Endothelial cell of umbilical vein (primary cell): Measurements from ENCODE around the gene CREB3L2. TPM values are rescaled to one million over a fixed set of nuclear protein-coding genes. Genes with fewer than 3 reads are reported as not detected.

Experiments used
- BruUV-seq: library from RNA; stranded (reverse); fragments of 400-500 nt; replicated peaks from 2 replicates; lab custom pipeline; 2021; lab: Mats Ljungman, UMichigan
- CTCF ChIA-PET: fragments of 300-600, 350-600 bp; sonication (Branson Sonifier 250); formaldehyde crosslinking; loops from one replicate; lab custom pipeline; 2021; ENCODE audit warnings: antibody characterized with exemption, inconsistent platforms; lab: Charles Lee
- POLR2A ChIA-PET: fragments of 300-600, 350-600 bp; sonication (Branson Sonifier 250); formaldehyde crosslinking; loops from one replicate; lab custom pipeline; 2021; ENCODE audit warnings: antibody characterized with exemption, inconsistent platforms; lab: Charles Lee
- DNase-seq: peaks from one replicate; pipeline ENCODE4 v3.0.0-alpha.2; 2011; ENCODE audit warnings: low read depth, low spot score
- FAIRE-seq: peaks from 2 replicates; lab custom pipeline; 2011; peaks lifted over from hg19 to GRCh38; lab: Jason Lieb, UNC
- H2AFZ ChIP-seq: 2 replicates; pipeline ENCODE4 v1.6.0; 2012; ENCODE audit warnings: low read depth, low read length, control low read depth, inconsistent platforms
- H3K27ac ChIP-seq: 2 replicates; pipeline ENCODE4 v1.5.1; 2011; ENCODE audit warnings: low read depth, mild to moderate bottlenecking, control low read depth, low read length, moderate library complexity; ENCODE audit not compliant: insufficient read depth
- H3K27me3 ChIP-seq, 2 experiments: 2 replicates each; pipeline versions ENCODE4 v1.6.0 to v1.6.1; 2011; ENCODE audit warnings: low read length in 2 of 2, mixed read lengths in 1 of 2; ENCODE audit not compliant: control insufficient read depth in 2 of 2, insufficient read depth in 2 of 2
- H3K36me3 ChIP-seq, 2 experiments: 2 replicates in 1 of 2; 3 replicates in 1 of 2; pipeline ENCODE4 v1.5.1; 2011; ENCODE audit warnings: low read length in 2 of 2, mild to moderate bottlenecking in 1 of 2, moderate library complexity in 1 of 2; ENCODE audit not compliant: control insufficient read depth in 2 of 2, insufficient read depth in 2 of 2; ENCODE audit errors: extremely low read depth in 1 of 2
- H3K4me1 ChIP-seq: 3 replicates; pipeline ENCODE4 v1.5.1; 2011; ENCODE audit warnings: mild to moderate bottlenecking, low read length; ENCODE audit not compliant: control insufficient read depth, insufficient read depth; ENCODE audit errors: extremely low read depth
- H3K4me2 ChIP-seq: 2 replicates; pipeline ENCODE4 v1.6.1; 2011; ENCODE audit warnings: low read length, control low read depth, mixed read lengths; ENCODE audit not compliant: insufficient read depth
- H3K4me3 ChIP-seq, 3 experiments: fragments of 200-600 bp in 1 of 3; sonication (generic), shearing (Covaris generic) in 1 of 3; replicated peaks in 1 of 3; 2 replicates each; pipeline ENCODE4 v1.5.1; 2011 to 2016; ENCODE audit warnings: control low read depth in 3 of 3, low read length in 3 of 3, mild to moderate bottlenecking in 2 of 3, inconsistent platforms in 1 of 3, low read depth in 1 of 3, moderate library complexity in 1 of 3; ENCODE audit not compliant: insufficient read depth in 1 of 3
- H3K79me2 ChIP-seq: 2 replicates; pipeline ENCODE4 v1.6.0; 2012; ENCODE audit warnings: low read length, inconsistent platforms; ENCODE audit not compliant: control insufficient read depth, insufficient read depth
- H3K9ac ChIP-seq: replicated peaks from 2 replicates; pipeline ENCODE3; 2011; ENCODE audit warnings: low read length, control low read depth; ENCODE audit not compliant: insufficient read depth; ENCODE audit errors: extremely low read depth
- H3K9me1 ChIP-seq: replicated peaks from 3 replicates; pipeline ENCODE4 v1.6.0; 2011; ENCODE audit warnings: mild to moderate bottlenecking, low read length; ENCODE audit not compliant: control insufficient read depth, insufficient read depth; ENCODE audit errors: extremely low read depth
- H3K9me3 ChIP-seq: replicated peaks from 2 replicates; pipeline ENCODE4 v1.5.1; 2012; ENCODE audit warnings: low read length, inconsistent platforms; ENCODE audit not compliant: control insufficient read depth, insufficient read depth
- H4K20me1 ChIP-seq: replicated peaks from 2 replicates; pipeline ENCODE3; 2011; ENCODE audit warnings: mild to moderate bottlenecking, low read length; ENCODE audit not compliant: control insufficient read depth, insufficient read depth; ENCODE audit errors: extremely low read depth
- EZH2 ChIP-seq: IDR thresholded peaks from 2 replicates; pipeline ENCODE4 v1.6.1; 2012; ENCODE audit warnings: borderline replicate concordance, low read depth, mild to moderate bottlenecking, moderate library complexity, low read length, inconsistent platforms; ENCODE audit not compliant: severe bottlenecking
- FOS ChIP-seq: IDR thresholded peaks from 2 replicates; pipeline ENCODE4 v1.6.1; 2011; ENCODE audit warnings: mild to moderate bottlenecking, low read length, moderate library complexity, borderline replicate concordance; ENCODE audit not compliant: insufficient read depth
- GATA2 ChIP-seq: IDR thresholded peaks from 2 replicates; pipeline ENCODE4 v1.7.0; 2011; ENCODE audit warnings: low read depth, mild to moderate bottlenecking, moderate library complexity, mixed read lengths, low read length; ENCODE audit not compliant: insufficient read length, insufficient read depth
- JUN ChIP-seq: IDR thresholded peaks from 2 replicates; pipeline ENCODE4 v1.6.1; 2011; ENCODE audit warnings: borderline replicate concordance, low read depth; ENCODE audit not compliant: insufficient read length, insufficient read depth
- POLR2A ChIP-seq: IDR thresholded peaks from 2 replicates; pipeline ENCODE4 v1.6.1; 2012; ENCODE audit warnings: low read depth, mild to moderate bottlenecking, control low read depth, low read length
- POLR2AphosphoS5 ChIP-seq: IDR thresholded peaks from 2 replicates; pipeline ENCODE4 v1.6.1; 2012; ENCODE audit warnings: low read depth, mild to moderate bottlenecking, control low read depth, low read length, moderate library complexity; ENCODE audit not compliant: insufficient read depth
- dilution Hi-C: fragments of 300-500 bp; cut with MboI; formaldehyde crosslinking; loops from one replicate; pipeline ENCODE4 v1.15.0; 2019; ENCODE audit warnings: low sequenced_read_pairs; ENCODE audit not compliant: extremely low pct_ligation_motif_present
- intact Hi-C: fragments of 100-400 bp; cut with micrococcal nuclease; formaldehyde crosslinking; loops from one replicate; pipeline ENCODE4 v1.10.0; 2022
- polyA plus RNA-seq, 4 experiments: library from polyadenylated mRNA; depleted of rRNA in 3 of 4; stranded (reverse) in 3 of 4; unstranded in 1 of 4; fragments of >200 nt; gene quantifications; 2 replicates each; pipeline versions ENCODE4 v1.2.1 to v1.2.3, GENCODE V29; 2011 to 2012; ENCODE audit warnings: missing spikeins in 1 of 4
- total RNA-seq: library from RNA; stranded (reverse); gene quantifications from 2 replicates; pipeline ENCODE4 v1.2.3, GENCODE V29; 2021
- TF ChIP-seq, protein P1 (sequence below): IDR thresholded peaks from 2 replicates; pipeline ENCODE4 v1.6.1; 2011; ENCODE audit not compliant: insufficient read depth, insufficient read length
- TF ChIP-seq, protein P2 (sequence below), 2 donors: IDR thresholded peaks; 1 replicate in 1 of 2; 2 replicates in 1 of 2; pipeline ENCODE4 v1.5.1; 2011; ENCODE audit warnings: low read length in 2 of 2, mild to moderate bottlenecking in 2 of 2, moderate library complexity in 2 of 2, control low read depth in 1 of 2, inconsistent platforms in 1 of 2, low read depth in 1 of 2; ENCODE audit not compliant: insufficient read depth in 1 of 2; ENCODE audit errors: extremely low read depth in 1 of 2

Gene CREB3L2
- total and polyA plus RNA-seq, 2 donors (not counting 3 experiments of a cell fraction or from before 2014, with no cell fraction given): 32.1 to 93.4 TPM

DNA sequence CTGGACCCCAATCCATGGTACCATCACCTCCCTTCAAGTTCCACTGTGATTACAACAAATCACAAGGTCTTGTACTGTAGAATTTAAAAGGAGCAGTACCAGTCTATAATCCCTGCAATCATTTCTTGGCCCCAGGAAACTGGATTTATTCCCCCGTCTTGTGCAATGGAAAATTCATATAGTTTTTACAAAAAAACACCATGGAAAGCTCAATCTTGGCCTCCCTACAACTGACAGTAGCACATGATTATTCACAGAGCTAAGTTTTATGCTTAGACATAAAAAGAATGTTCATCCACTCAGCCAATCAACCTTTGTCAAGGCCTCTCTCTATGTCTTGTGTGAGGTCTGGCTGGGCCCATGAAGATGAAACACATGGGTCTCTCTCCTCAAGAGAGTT, 165.3 kb downstream of the CREB3L2 start:
- no peaks in the 10 kb centered on the region for H3K9me3 ChIP-seq
- H4K20me1 ChIP-seq: no peaks in the 10 kb centered on the region
- H3K27ac ChIP-seq: no peak overlapping the region
- no peak overlapping the region for H3K4me2 ChIP-seq
- H3K79me2 ChIP-seq: no peaks in the 10 kb centered on the region
- TF ChIP-seq, protein P1, sequence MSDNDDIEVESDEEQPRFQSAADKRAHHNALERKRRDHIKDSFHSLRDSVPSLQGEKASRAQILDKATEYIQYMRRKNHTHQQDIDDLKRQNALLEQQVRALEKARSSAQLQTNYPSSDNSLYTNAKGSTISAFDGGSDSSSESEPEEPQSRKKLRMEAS: no peak
- TF ChIP-seq POLR2AphosphoS5 (no peak), POLR2A (no peak), FOS (no peak), EZH2 (no peak), GATA2 (no peak), JUN (no peak)
- TF ChIP-seq, protein P2, sequence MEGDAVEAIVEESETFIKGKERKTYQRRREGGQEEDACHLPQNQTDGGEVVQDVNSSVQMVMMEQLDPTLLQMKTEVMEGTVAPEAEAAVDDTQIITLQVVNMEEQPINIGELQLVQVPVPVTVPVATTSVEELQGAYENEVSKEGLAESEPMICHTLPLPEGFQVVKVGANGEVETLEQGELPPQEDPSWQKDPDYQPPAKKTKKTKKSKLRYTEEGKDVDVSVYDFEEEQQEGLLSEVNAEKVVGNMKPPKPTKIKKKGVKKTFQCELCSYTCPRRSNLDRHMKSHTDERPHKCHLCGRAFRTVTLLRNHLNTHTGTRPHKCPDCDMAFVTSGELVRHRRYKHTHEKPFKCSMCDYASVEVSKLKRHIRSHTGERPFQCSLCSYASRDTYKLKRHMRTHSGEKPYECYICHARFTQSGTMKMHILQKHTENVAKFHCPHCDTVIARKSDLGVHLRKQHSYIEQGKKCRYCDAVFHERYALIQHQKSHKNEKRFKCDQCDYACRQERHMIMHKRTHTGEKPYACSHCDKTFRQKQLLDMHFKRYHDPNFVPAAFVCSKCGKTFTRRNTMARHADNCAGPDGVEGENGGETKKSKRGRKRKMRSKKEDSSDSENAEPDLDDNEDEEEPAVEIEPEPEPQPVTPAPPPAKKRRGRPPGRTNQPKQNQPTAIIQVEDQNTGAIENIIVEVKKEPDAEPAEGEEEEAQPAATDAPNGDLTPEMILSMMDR (IDR thresholded peaks at IDR 0.05; ENCODE audit: extremely low read depth in 1 of 2, insufficient read depth in 1 of 2, low read depth in 1 of 2, low read length in 2 of 2): no peak
- no TSS peak for BruUV-seq
- POLR2A ChIA-PET: no interaction called here
- FAIRE-seq: no peak
- no peaks in the 10 kb centered on the region for H3K36me3 ChIP-seq
- H2AFZ ChIP-seq: no peak overlapping the region
- intact Hi-C loops (no loop called here), dilution Hi-C loops (no loop called here)
- no peaks in the 10 kb centered on the region for H3K4me1 ChIP-seq
- no peak overlapping the region for H3K9ac ChIP-seq
- CTCF ChIA-PET: no interaction called here
- H3K9me1 ChIP-seq: no peaks in the 10 kb centered on the region
- H3K4me3 ChIP-seq: no peak overlapping the region
- no peaks in the 10 kb centered on the region for H3K27me3 ChIP-seq
- DNase-seq: no peak
